Liver (tissue), 9 donors: Measurements from ENCODE around the gene GORASP2. TPM values are rescaled to one million over a fixed set of nuclear protein-coding genes. Genes with fewer than 3 reads are reported as not detected.

Experiments
- DNase-seq: peaks from one replicate; pipeline ENCODE4 v3.0.0-alpha.2; 2017; ENCODE audit warnings: low spot score
- H3K27ac ChIP-seq, 2 donors: one replicate each; pipeline ENCODE4 v1.7.0; 2013; ENCODE audit warnings: inconsistent platforms in 2 of 2, low read length in 2 of 2, control low read depth in 1 of 2, low read depth in 1 of 2, mild to moderate bottlenecking in 1 of 2
- H3K27me3 ChIP-seq, 4 donors: one replicate each; pipeline versions ENCODE4 v1.6.1 to v1.7.0; 2013; ENCODE audit warnings: low read length in 3 of 4, inconsistent platforms in 1 of 4, mild to moderate bottlenecking in 1 of 4, moderate library complexity in 1 of 4; ENCODE audit not compliant: control insufficient read depth in 4 of 4, insufficient read depth in 4 of 4
- H3K36me3 ChIP-seq, 4 donors: one replicate each; pipeline versions ENCODE4 v1.6.1 to v1.7.0; 2013; ENCODE audit warnings: low read length in 3 of 4, mild to moderate bottlenecking in 3 of 4, low read depth in 1 of 4, moderate library complexity in 1 of 4; ENCODE audit not compliant: control insufficient read depth in 4 of 4, insufficient read depth in 3 of 4
- H3K4me1 ChIP-seq, 4 donors: one replicate each; pipeline versions ENCODE4 v1.6.1 to v1.7.0; 2013; ENCODE audit warnings: low read length in 3 of 4, mild to moderate bottlenecking in 3 of 4, moderate library complexity in 1 of 4; ENCODE audit not compliant: control insufficient read depth in 4 of 4, insufficient read depth in 4 of 4
- H3K4me3 ChIP-seq, 3 donors: one replicate each; pipeline versions ENCODE4 v1.6.1 to v1.7.0; 2013; ENCODE audit warnings: low read length in 3 of 3, control low read depth in 1 of 3, low read depth in 1 of 3, mild to moderate bottlenecking in 1 of 3
- H3K9ac ChIP-seq, 2 donors: one replicate each; pipeline ENCODE4 v1.7.0; 2013; ENCODE audit warnings: low read length in 2 of 2, mild to moderate bottlenecking in 2 of 2, moderate library complexity in 2 of 2, control low read depth in 1 of 2, low read depth in 1 of 2
- H3K9me3 ChIP-seq, 4 donors: one replicate each; pipeline versions ENCODE4 v1.6.1 to v1.7.0; 2013; ENCODE audit warnings: low read length in 3 of 4; ENCODE audit not compliant: control insufficient read depth in 4 of 4
- ATF3 ChIP-seq: IDR thresholded peaks from 2 replicates; pipeline ENCODE4 v1.6.1; 2016; ENCODE audit warnings: antibody characterized with exemption
- CTCF ChIP-seq: fragments of 150-350 bp; IDR thresholded peaks from 2 replicates; pipeline ENCODE4 v1.5.1; 2017; ENCODE audit warnings: improper control_type of control experiment, low read depth, low read length; ENCODE audit not compliant: missing input control
- EGR1 ChIP-seq, 2 donors: IDR thresholded peaks; 2 replicates each; pipeline ENCODE4 v1.6.1; 2016 to 2018; ENCODE audit warnings: antibody characterized with exemption in 2 of 2, low read depth in 2 of 2
- FOXA1 ChIP-seq: IDR thresholded peaks from 2 replicates; pipeline ENCODE4 v1.6.1; 2016; ENCODE audit warnings: antibody characterized with exemption
- FOXA2 ChIP-seq: IDR thresholded peaks from 2 replicates; pipeline ENCODE4 v1.6.1; 2016; ENCODE audit warnings: antibody characterized with exemption
- GABPA ChIP-seq, 2 donors: IDR thresholded peaks in 1 of 2; conservative IDR thresholded peaks in 1 of 2; 2 replicates each; pipeline ENCODE4 v1.6.1; 2016; ENCODE audit warnings: antibody characterized with exemption in 2 of 2, mild to moderate bottlenecking in 1 of 2, moderate library complexity in 1 of 2
- HNF4A ChIP-seq, 2 donors: conservative IDR thresholded peaks; 2 replicates each; pipeline ENCODE4 v1.6.1; 2016; ENCODE audit warnings: antibody characterized with exemption in 2 of 2, mild to moderate bottlenecking in 2 of 2
- HNF4G ChIP-seq: IDR thresholded peaks from 2 replicates; pipeline ENCODE4 v1.6.1; 2016; ENCODE audit warnings: antibody characterized with exemption
- JUND ChIP-seq, 2 donors: IDR thresholded peaks; 2 replicates each; pipeline ENCODE4 v1.6.1; 2016; ENCODE audit warnings: antibody characterized with exemption in 2 of 2
- MAX ChIP-seq: IDR thresholded peaks from 2 replicates; pipeline ENCODE4 v1.6.1; 2016; ENCODE audit warnings: antibody characterized with exemption
- NR2F2 ChIP-seq: IDR thresholded peaks from 2 replicates; pipeline ENCODE4 v1.6.1; 2016; ENCODE audit warnings: antibody characterized with exemption
- RAD21 ChIP-seq, 2 donors: IDR thresholded peaks; 2 replicates each; pipeline ENCODE4 v1.6.1; 2016; ENCODE audit warnings: antibody characterized with exemption in 2 of 2, mild to moderate bottlenecking in 2 of 2
- REST ChIP-seq: IDR thresholded peaks from 2 replicates; pipeline ENCODE4 v1.6.1; 2016; ENCODE audit warnings: antibody characterized with exemption, mild to moderate bottlenecking
- RXRA ChIP-seq, 2 donors: IDR thresholded peaks; 2 replicates each; pipeline ENCODE4 v1.6.1; 2017 to 2018; ENCODE audit warnings: antibody characterized with exemption in 2 of 2, mild to moderate bottlenecking in 1 of 2
- SP1 ChIP-seq: IDR thresholded peaks from 2 replicates; pipeline ENCODE4 v1.6.1; 2018; ENCODE audit warnings: antibody characterized with exemption, mild to moderate bottlenecking
- TAF1 ChIP-seq: conservative IDR thresholded peaks from 2 replicates; pipeline ENCODE4 v1.6.1; 2016; ENCODE audit warnings: antibody characterized with exemption, mild to moderate bottlenecking
- ZBTB33 ChIP-seq: IDR thresholded peaks from 2 replicates; pipeline ENCODE4 v1.6.1; 2016; ENCODE audit warnings: antibody characterized with exemption
- WGBS: extraction: QIAGEN DNeasy Blood & Tissue Kit; methylation state at CpG from one replicate; pipeline ENCODE4 v1.1.7; 2013; 5-methylcytosine and 5-hydroxymethylcytosine counted together
- polyA plus RNA-seq, 2 donors: library from polyadenylated mRNA; stranded (reverse) in 1 of 2; unstranded in 1 of 2; fragments of 200-250 nt in 1 of 2; fragments of >200 nt in 1 of 2; fragmentation: Nextera tagmentation in 1 of 2; extraction: Ambion mirVana in 1 of 2; gene quantifications; one replicate each; pipeline versions ENCODE4 v1.2.1 to v1.2.3, GENCODE V29; 2013 to 2015
- total RNA-seq, 2 donors: library from RNA; depleted of rRNA; stranded (reverse); fragments of >200 nt; gene quantifications; one replicate each; pipeline ENCODE4 v1.2.3, GENCODE V29; 2014
- donor health status: healthy.
- donor health status: healthy.
- donor health status: healthy.
- donor health status: healthy.
- donor health status: healthy.

Gene GORASP2
- total and polyA plus RNA-seq, 4 donors, result 12.5 to 40.1 (median 29.9) TPM

- TF ChIP-seq ZBTB33 (no peak), TAF1 (no peak), FOXA2 (no peak), HNF4G (no peak), SP1 (no peak), HNF4A (conservative IDR thresholded peaks at IDR 0.05) (no peak)
Observed at GRCh38 chr2:170940066-170940465, 11.0 kb downstream of the GORASP2 start (continued).

GRCh38 chr2:170942615-170943014, 13.6 kb downstream of the GORASP2 start:
- H3K27me3 ChIP-seq, result no peaks in the 10 kb centered on the region
- no peak for DNase-seq
- WGBS, result 94% methylated on average over 4 of the region's 4 CpGs
- no peak overlapping the region for H3K4me3 ChIP-seq
- no peaks in the 10 kb centered on the region for H3K9me3 ChIP-seq
- peaks cover 7 to 44% (median 29%) of the 10 kb centered on the region in 4 donors for H3K4me1 ChIP-seq
- no peaks in the 10 kb centered on the region for H3K36me3 ChIP-seq
- no peak for TF ChIP-seq GABPA (IDR thresholded peaks at IDR 0.05 in 1 of 2, conservative IDR thresholded peaks at IDR 0.05 in 1 of 2)
- TF ChIP-seq FOXA1, result no peak
- TF ChIP-seq RAD21 (IDR thresholded peaks at IDR 0.05), result no peak
- TF ChIP-seq NR2F2, result no peak
- TF ChIP-seq REST, result no peak
- TF ChIP-seq CTCF, result no peak
- no peak for TF ChIP-seq ZBTB33
- TF ChIP-seq MAX, result no peak
- no peak for TF ChIP-seq FOXA2
- no peak for TF ChIP-seq HNF4A (conservative IDR thresholded peaks at IDR 0.05)
- TF ChIP-seq SP1, result no peak
- no peak for TF ChIP-seq JUND (IDR thresholded peaks at IDR 0.05)
- TF ChIP-seq EGR1 (IDR thresholded peaks at IDR 0.05; ENCODE audit: low read depth in 2 of 2), result no peak
- TF ChIP-seq TAF1, result no peak
- no peak for TF ChIP-seq ATF3
- no peak for TF ChIP-seq RXRA (IDR thresholded peaks at IDR 0.05)
- no peak overlapping the region for H3K9ac ChIP-seq
- no peak overlapping the region for H3K27ac ChIP-seq
